ENCODE data around the gene MYPN.
"Not testable (repeated sequence)": the region's sequence is repeated elsewhere in the genome, so short reads cannot be mapped to it uniquely, and the experiment has no call there.

The MYPN gene

DNA sequence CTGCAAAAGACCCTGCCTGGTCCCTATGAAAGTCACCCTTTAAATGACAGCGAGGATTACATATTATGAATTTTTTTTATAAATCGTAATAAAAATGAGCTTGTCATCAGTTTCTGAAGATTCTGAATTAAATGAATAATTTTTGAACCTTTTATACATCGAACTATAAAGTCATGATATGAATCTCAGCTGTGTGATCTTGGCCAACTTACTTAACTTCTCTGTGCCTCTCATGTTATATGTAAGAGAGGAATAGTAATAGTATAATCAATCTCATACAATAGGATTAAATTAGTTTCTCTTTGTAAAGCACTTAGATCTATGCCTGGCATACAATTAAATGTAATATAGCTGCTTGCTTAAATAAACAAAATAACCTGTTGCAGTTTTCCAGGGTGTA, 127.9 kb downstream of the MYPN start:
- no peak for DNase-seq

DNA sequence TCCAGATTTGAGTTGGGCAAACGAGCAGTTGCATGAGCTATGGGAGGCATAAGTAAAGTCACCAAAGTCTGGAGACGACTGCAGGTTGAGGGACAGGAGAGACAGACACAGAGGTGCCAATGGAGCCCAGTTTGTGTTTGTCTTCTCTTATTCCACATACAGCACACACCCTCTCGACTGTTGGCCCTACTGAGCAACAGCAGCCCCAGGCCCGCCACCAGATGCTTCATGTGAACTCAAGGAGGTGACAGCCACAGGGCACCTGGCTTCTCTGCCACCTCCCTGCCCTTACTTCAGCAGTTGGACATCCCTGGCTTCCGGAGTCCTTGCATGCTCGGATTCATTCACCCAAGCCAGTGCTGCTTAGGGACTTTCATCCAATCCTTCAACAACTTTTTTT, 129.1 kb downstream of the MYPN start:
- no peak for DNase-seq

DNA sequence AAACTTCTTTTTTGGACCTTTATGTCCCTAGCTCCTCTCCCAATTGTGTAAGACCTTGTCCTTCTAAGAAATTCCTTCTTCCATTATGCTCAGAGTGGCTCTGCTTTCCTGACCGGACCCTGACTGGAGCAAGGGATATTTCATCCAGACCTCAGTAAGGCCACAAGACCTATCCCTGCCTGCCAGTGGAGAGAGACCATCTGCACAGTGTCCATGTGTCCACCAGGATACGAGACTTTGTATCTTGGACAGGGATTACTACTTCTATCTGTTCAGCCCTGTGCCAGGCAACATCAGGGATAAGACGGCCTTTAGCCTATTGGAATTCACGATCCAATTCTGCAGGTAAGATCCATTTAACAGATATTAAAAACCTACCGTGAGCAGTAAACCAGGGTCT, 129.8 kb downstream of the MYPN start:
- no peak for DNase-seq

DNA sequence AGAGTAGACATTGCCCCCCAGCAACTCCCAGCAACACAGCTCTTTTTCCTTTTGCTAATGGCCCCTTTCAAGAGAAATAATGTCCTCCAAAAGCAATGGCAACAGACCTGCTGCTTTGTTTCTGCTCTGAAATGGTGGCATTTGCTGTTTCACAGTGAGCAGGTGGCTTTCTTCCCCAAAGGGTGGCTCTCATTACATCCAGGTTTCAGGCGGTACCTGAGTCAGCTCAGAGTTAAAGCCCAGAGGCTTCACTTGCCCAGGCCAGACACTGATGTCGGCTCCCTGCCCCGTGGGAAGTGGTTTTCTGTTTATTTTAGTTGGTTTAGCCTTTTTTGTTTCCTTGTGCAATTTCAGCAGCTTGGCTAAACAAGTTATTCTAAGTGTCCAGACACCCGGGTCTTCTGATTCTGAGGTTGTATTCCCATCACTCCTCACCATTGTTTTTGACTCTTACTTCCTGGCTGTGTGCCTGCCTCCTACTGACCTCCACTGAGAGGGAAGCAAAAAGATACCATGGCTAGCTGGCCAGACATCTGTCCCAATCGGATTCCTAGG, 130.4 kb downstream of the MYPN start:
- DNase-seq, result no peak

DNA sequence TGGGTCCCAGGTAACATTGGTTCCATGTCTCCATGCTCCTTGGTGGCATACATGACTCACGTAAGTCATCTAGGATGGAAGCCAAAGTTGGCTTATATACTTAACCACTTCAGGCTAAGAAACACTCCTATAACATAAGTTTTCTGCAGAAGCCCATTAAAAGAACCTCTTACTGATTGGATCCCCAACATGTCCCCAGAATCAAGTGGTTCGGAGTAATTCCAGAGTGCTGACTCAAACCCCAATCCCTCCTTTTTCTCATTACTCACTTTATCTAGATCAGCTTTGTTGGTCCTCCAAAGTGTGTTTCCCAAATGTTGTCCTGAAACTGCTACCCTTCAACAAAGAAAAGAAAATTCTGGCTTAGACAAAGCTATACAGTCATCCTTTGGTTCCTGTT, 132.8 kb downstream of the MYPN start:
- no peak for DNase-seq

DNA sequence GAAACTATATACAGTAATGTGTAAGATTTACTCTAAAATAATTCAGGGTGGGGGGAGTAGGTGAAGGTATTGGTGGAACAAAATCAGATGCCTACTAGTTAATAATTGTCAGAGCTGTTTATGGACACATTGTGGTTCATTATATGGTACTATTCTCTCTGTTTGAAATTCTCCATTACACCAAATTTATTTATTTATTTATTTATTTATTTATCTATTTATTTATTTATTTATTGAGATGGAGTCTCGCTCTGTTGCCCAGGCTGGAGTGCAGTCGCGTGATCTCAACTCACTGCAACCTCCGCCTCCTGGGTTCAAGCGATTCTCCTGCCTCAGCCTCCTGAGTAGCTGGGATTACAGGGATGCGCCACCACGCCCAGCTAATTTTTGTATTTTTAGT, 137.1 kb downstream of the MYPN start:
- not testable (repeated sequence) for DNase-seq

DNA sequence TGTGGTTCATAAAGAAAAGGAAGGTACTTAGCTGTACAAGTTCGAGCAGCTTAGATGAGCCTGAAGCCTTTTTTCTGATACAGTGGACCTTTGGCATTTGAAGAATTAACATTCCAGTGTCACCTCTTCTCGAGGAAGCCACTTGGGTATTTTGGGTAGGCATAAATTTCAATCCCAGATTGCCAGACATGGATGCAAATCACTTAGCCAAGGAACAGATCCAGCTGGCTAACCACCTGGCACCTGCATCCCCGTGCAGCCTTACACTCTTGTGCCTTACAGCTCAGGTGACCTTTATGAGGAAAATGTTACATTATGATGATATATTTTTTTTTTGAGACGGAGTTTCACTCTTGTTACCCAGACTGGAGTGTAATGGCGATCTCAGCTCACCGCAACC, 138.6 kb downstream of the MYPN start:
- no peak for DNase-seq

DNA sequence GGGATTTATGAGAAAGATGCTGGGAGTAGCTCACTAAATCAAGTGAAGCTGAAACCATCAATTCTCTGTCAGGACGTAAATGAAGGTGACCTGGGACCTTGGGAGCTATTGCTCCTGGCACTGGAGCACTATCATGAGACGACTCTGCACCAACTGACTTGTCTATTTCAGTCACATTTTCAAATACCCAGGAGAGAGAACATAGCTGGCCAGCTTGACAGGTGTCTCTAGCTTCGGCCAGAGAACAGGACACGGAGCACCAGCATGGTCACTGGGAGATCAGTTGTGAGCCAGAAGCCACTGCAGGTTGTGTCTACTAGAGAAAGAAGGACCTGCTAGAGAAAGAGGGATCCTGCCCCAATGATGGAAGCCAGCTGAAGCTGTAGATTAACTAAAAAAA, 140.0 kb downstream of the MYPN start:
- DNase-seq, result no peak

DNA sequence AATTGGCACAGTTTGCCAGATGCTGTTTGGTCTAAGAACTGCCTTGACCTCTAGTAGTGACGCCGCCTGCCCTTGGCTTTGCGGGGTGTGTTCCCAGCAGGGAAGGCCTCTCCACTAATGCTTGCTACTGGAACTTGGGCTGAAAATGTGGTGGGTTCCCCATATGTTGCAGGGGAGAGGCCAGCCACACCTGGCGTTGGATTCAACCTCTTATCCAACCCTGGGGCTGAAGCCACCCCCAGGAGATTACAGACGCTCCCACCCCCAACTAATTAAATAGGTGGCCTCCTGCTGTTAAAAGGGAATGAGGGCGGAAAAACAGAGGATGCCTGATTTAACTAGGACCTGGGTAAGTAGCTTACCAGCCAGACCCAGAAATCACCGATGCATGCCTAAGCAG, 141.9 kb downstream of the MYPN start:
- DNase-seq, result no peak

DNA sequence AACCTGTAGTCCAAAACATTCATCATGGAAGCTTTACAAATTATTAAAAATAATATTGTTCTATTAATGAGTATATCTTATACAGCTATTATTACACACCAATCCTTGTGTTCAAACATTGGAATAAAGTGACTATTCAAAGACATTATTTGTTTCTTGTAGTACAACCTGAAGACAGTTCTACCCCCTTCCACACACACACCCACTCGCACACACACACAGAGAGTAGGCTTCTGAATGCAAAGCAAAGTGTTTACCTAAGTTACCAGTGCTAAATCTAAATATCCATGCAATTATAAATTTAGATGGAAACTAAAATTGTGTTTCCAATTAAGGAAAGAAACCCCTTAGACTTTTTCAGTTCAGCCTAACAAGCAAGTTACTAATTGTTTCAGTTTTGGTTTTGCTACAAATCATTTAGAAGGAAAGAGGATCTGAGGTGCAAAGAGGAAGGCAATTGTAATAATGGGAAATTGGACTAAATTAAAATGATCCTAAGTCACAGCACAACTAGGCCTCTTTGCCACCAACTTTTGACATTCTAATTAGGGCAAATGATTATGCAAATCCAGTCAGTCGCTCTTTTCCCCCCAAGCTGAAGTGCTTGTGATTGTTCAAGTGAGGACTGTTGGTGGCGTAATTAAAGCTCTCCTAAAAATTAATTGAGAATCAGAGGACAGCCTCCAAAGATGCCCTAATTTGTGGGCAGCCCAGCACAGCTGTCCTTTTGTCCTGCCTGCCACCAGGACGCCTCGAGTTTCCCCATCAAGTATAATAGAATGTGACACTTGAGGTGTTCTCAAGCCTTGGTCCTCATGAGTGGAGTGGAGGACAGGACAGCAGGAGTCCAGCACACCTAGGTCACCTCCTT, 142.6 kb downstream of the MYPN start:
- DNase-seq, result no peak

DNA sequence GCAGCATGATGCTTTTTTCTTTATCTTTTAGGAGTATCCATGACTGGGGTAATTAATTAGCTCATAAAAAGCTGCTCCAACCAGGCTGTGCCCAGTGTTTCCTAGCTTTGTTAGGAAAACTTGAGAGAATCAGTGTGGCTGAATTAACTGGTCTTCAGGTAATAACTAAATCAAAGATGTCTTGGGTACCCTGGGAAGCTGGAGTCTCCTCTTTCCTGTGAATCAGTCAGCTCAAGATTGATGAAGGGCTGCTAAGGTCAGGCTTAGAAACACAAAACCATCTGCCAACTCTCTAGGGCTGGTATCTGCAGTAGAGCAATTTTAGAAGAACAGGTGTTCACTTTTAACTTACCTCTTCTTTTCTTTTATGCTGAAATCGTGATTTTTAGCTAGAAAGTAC, 144.1 kb downstream of the MYPN start:
- DNase-seq, result no peak

DNA sequence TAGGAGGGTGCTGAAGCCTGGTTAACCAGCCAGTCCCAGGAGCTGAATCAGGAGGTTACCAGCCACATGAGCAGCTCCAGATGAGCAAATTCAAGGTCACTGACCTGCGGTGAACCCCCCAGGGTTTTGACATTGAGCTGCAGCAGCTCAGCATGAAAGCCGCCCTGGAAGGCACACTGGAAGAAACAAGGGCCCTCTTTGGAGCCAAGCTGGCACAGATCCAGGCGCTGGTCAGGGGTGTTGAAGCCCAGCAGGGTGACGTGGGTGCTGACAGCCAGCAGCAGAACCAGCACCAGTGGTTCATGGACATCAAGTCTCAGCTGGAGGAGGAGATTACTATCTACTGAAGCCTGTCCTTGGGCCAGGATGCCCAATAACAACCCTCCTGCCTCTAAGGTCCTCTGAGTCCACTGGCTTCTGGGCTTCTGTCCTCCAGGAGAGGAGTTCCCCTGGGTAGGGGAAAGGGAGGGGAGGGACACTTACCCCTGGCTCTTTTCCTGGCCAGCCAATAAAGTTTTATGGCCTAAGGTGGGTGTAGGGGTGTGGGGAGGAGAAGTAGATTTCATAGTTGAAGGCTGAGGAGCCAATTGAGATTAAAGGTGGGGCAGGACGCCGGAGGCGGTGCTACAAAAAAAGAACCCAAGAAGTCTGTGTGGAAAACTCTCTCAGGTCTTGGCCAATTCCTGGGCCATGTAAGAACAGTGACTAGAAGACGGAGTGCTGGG, 152.0 kb downstream of the MYPN start:
- no peak for DNase-seq

Data from CD4-positive, alpha-beta T cell treated with Interferon gamma for 1 hour (primary cell).